ENCODE measurements around the gene UBC. TPM values are rescaled to one million over a fixed set of nuclear protein-coding genes. Genes with fewer than 3 reads are reported as not detected.

UBC gene
- total RNA-seq, 1 experiment from 2014 or later: 748 TPM

- peaks cover 16% of the 10 kb centered on the region for H3K4me1 ChIP-seq (replicated peaks; ENCODE audit: insufficient read depth)
- no peak overlapping the region for H3K4me2 ChIP-seq
- no peaks in the 10 kb centered on the region for H3K9me3 ChIP-seq (ENCODE audit: insufficient read depth, low read depth)
- ChIA-PET CTCF (interaction anchor here (0.5 kb wide), 1 partner anchor 343 kb away, joined by 3 read pairs; no protein-coding TSS in a partner anchor), POLR2A (ENCODE audit: unreplicated experiment) (no interaction called here)
- intact Hi-C loops (cut with micrococcal nuclease; ENCODE audit: unreplicated experiment): no loop called here
- H3K4me3 ChIP-seq: no peak overlapping the region
- BruUV-seq (replicated peaks): no TSS peak
- no peak overlapping the region for H3K27ac ChIP-seq
- H3K9me2 ChIP-seq (ENCODE audit: insufficient read depth): no peaks in the 10 kb centered on the region
- H3K27me3 ChIP-seq (ENCODE audit: insufficient read depth, low read depth): no peaks in the 10 kb centered on the region
- H3F3A ChIP-seq (ENCODE audit: insufficient read depth, low read depth): peaks cover 21% of the 10 kb centered on the region; the same call in 1 of the 2 replicates
- peaks cover 11% of the 10 kb centered on the region; the same call in 1 of the 2 replicates for H3K36me3 ChIP-seq (ENCODE audit: low read depth)
- TF ChIP-seq CTCF (conservative IDR thresholded peaks at IDR 0.05) (no peak), EZH2 (IDR thresholded peaks at IDR 0.05; ENCODE audit: low read depth) (no peak)
- H2AFZ ChIP-seq: no peak overlapping the region
- no peaks in the 10 kb centered on the region for H3K79me2 ChIP-seq (ENCODE audit: low read depth)
- peaks cover 4% of the 10 kb centered on the region; the same call in 1 of the 2 replicates for H4K20me1 ChIP-seq (ENCODE audit: insufficient read depth)
- DNase-seq: no peak
Observed at GRCh38 chr12:124956571-124956970, 42.1 kb upstream of the UBC start.

- no peaks in the 10 kb centered on the region for H3K79me2 ChIP-seq (ENCODE audit: low read depth)
- peaks cover 11% of the 10 kb centered on the region for H3K36me3 ChIP-seq (ENCODE audit: low read depth)
- H3F3A ChIP-seq (ENCODE audit: insufficient read depth, low read depth): peaks cover 21% of the 10 kb centered on the region; the same call in 1 of the 2 replicates
- POLR2A ChIA-PET (ENCODE audit: unreplicated experiment): no interaction called here
- H3K27ac ChIP-seq: no peak overlapping the region
- no TSS peak for BruUV-seq (replicated peaks)
- DNase-seq: no peak
- no peak for TF ChIP-seq EZH2 (IDR thresholded peaks at IDR 0.05; ENCODE audit: low read depth)
- no peak for TF ChIP-seq CTCF (conservative IDR thresholded peaks at IDR 0.05)
- H3K4me1 ChIP-seq (replicated peaks; ENCODE audit: insufficient read depth): peaks cover 16% of the 10 kb centered on the region
- no peak overlapping the region for H2AFZ ChIP-seq
- peaks cover 4% of the 10 kb centered on the region; the same call in 1 of the 2 replicates for H4K20me1 ChIP-seq (ENCODE audit: insufficient read depth)
- H3K27me3 ChIP-seq (ENCODE audit: insufficient read depth, low read depth): no peaks in the 10 kb centered on the region
- no peaks in the 10 kb centered on the region for H3K9me2 ChIP-seq (ENCODE audit: insufficient read depth)
- intact Hi-C loops (cut with micrococcal nuclease; ENCODE audit: unreplicated experiment): no loop called here
- CTCF ChIA-PET: no interaction called here
- no peak overlapping the region for H3K4me3 ChIP-seq
- H3K9me3 ChIP-seq (ENCODE audit: insufficient read depth, low read depth): no peaks in the 10 kb centered on the region
- no peak overlapping the region for H3K4me2 ChIP-seq
Observed at GRCh38 chr12:124954771-124955170, 40.3 kb upstream of the UBC start.

- CTCF ChIA-PET: no interaction called here
- intact Hi-C loops (cut with micrococcal nuclease; ENCODE audit: unreplicated experiment): no loop called here
- no peak for TF ChIP-seq CTCF (conservative IDR thresholded peaks at IDR 0.05)
Observed at GRCh38 chr12:124953689-124954405, 39.4 kb upstream of the UBC start.

More at GRCh38 chr12:124953689-124954405, 39.4 kb upstream of the UBC start:
- Histone ChIP-seq H2AFZ (no peak overlapping the region), H3K9me2 (ENCODE audit: insufficient read depth) (no peaks in the 10 kb centered on the region), H4K20me1 (ENCODE audit: insufficient read depth) (peaks cover 4% of the 10 kb centered on the region; the same call in 1 of the 2 replicates), H3K4me1 (replicated peaks; ENCODE audit: insufficient read depth) (peaks cover 16% of the 10 kb centered on the region), H3K36me3 (ENCODE audit: low read depth) (peaks cover 11% of the 10 kb centered on the region), H3K79me2 (ENCODE audit: low read depth) (no peaks in the 10 kb centered on the region), H3K4me3 (no peak overlapping the region), H3F3A (ENCODE audit: insufficient read depth, low read depth) (peaks cover 21% of the 10 kb centered on the region; the same call in 1 of the 2 replicates), H3K9me3 (ENCODE audit: insufficient read depth, low read depth) (no peaks in the 10 kb centered on the region), H3K27me3 (ENCODE audit: insufficient read depth, low read depth) (no peaks in the 10 kb centered on the region), H3K27ac (no peak overlapping the region), H3K4me2 (peak overlapping the region; percentile 29; the same call in 1 of the 2 replicates)
- POLR2A ChIA-PET (ENCODE audit: unreplicated experiment): no interaction called here
- DNase-seq: no peak
- no TSS peak for BruUV-seq (replicated peaks)
